Stimulated activated CD8-positive, alpha-beta memory T cell treated with anti-CD3 and anti-CD28 coated beads, Interleukin-15, amount 100 ng/mL, for 48 hours (primary cell): ENCODE data around the gene MYPN.
A peak's percentile ranks its signal among the peaks of the same experiment; 100 is the strongest.
"Not testable (repeated sequence)": the region's sequence is repeated elsewhere in the genome, so short reads cannot be mapped to it uniquely, and the experiment has no call there.

Experiments used
- DNase-seq, 2 donors: peaks; one replicate each; pipeline ENCODE4 v3.0.0-alpha.2; 2020; ENCODE audit warnings: low read depth in 2 of 2

The MYPN gene

DNA sequence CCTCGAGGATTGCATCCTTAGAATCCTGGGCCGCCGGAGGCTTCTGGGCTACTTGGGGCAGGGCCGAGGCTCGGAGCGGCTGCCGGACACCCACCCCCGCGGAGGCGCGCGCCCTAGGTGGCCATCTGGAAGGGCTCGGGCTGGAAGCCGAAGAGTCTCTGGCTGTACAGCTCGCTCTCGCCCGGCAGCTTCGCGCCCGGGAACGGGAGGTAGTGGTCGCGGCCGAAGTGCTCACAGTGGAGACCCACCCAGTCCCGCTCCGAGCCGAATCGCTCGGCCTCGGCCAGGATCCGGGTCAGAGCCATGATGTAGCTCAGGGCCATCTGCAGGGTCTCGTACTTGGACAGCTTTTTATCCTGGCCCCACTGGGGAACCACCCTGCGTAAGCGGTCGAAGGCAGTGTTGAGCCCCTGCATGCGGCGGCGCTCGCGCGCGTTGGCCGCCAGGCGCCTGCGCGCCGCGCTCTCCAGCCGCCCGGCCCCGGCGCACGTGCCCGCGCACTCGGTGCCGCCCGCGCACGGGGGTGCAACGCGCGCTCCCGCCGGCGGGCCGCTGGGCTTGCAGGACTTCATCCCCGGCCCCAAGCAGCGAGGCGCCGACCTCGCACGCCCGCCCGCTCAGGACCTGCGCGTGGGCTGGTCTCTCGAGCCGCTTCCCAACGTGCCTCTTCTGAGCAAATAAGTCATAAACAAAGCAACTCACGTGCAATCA lies 122.0 kb downstream of the MYPN start:
- peak; percentile 25 to 39 for DNase-seq

DNA sequence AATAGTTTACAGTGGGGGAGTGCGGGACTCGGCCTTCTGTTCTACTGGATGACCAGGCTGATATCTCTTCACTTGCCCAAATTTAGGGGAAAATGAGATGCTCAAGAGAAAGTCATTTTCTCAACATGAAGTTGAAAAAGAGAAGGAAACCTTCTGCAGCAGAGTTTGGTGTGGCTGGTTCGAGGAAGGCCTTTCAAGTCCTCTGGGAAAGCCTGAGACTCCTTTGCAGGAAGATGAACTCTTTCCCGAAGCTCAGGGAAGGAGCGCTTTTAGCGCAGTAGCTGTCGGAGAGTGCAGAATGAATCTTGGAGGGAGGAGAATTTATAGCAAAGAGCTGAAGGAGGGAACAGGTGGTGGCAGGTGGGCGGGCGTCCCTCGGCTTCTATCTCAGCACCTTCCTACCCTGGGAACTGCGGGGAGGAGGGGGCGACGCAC lies 122.5 kb downstream of the MYPN start, which contains the start of gene ATOH7:
TSS of gene ATOH7 (minus strand) at position 297 of the 435 bp plus-strand sequence. CDS start 436 bp downstream, outside the sequence.
- no peak for DNase-seq

DNA sequence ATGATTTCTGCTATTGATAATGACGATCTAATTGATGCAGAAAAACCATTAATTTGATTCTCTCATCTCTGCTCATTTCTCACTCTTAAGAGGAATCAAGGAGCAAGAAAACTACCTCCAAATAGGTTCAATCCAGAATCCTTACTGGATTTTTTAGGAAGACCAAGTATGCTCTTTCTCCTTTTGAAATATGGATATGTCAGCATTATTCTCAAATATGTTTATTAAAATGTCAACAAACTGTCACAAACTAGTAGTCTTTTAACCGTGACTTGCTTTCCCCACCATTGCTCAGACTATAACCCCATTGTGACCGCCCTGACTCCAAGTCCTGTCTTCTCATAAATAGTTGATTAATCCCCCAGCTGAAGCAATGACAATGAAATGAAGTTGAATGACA lies 123.8 kb downstream of the MYPN start:
- DNase-seq, result no peak

DNA sequence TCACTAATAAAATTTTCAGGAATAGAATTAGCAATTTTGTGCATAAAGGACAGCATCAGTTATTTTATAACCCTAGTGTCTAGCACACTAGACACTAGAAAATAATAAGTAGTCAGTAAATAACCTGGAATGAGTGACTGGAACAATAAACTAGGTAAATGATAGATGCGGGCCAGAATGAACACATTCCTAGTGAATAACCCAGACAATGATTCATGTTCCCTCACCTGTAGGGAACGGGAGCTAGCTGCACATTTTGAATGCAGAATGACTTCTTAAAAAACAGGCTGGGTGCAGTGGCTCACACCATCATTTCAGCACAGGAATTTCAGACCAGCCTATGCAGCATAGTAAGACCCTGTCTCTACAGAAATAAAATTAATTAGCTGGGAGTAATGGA lies 125.8 kb downstream of the MYPN start:
- DNase-seq, result no peak

DNA sequence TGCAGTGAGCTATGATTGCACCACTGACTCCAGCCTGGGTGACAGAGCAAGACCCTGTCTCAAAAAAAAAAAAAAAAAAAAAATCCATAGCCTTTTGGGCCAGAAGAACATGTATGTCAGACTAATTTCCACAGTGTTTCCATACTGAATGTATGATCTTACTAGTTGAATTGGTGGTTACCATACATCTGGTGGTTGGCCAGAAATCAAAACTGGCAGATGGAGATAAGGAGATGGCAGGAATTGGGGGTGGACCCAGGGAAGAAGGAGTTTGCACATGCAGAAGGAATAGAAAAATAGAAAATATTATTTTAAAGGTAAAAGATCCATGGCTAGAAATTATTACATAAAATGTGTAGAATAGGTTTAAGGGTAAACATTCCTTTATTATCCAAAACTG lies 126.3 kb downstream of the MYPN start:
- DNase-seq, result no peak

DNA sequence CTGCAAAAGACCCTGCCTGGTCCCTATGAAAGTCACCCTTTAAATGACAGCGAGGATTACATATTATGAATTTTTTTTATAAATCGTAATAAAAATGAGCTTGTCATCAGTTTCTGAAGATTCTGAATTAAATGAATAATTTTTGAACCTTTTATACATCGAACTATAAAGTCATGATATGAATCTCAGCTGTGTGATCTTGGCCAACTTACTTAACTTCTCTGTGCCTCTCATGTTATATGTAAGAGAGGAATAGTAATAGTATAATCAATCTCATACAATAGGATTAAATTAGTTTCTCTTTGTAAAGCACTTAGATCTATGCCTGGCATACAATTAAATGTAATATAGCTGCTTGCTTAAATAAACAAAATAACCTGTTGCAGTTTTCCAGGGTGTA lies 127.9 kb downstream of the MYPN start:
- no peak for DNase-seq

DNA sequence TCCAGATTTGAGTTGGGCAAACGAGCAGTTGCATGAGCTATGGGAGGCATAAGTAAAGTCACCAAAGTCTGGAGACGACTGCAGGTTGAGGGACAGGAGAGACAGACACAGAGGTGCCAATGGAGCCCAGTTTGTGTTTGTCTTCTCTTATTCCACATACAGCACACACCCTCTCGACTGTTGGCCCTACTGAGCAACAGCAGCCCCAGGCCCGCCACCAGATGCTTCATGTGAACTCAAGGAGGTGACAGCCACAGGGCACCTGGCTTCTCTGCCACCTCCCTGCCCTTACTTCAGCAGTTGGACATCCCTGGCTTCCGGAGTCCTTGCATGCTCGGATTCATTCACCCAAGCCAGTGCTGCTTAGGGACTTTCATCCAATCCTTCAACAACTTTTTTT lies 129.1 kb downstream of the MYPN start:
- DNase-seq, result no peak

DNA sequence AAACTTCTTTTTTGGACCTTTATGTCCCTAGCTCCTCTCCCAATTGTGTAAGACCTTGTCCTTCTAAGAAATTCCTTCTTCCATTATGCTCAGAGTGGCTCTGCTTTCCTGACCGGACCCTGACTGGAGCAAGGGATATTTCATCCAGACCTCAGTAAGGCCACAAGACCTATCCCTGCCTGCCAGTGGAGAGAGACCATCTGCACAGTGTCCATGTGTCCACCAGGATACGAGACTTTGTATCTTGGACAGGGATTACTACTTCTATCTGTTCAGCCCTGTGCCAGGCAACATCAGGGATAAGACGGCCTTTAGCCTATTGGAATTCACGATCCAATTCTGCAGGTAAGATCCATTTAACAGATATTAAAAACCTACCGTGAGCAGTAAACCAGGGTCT lies 129.8 kb downstream of the MYPN start:
- no peak for DNase-seq

DNA sequence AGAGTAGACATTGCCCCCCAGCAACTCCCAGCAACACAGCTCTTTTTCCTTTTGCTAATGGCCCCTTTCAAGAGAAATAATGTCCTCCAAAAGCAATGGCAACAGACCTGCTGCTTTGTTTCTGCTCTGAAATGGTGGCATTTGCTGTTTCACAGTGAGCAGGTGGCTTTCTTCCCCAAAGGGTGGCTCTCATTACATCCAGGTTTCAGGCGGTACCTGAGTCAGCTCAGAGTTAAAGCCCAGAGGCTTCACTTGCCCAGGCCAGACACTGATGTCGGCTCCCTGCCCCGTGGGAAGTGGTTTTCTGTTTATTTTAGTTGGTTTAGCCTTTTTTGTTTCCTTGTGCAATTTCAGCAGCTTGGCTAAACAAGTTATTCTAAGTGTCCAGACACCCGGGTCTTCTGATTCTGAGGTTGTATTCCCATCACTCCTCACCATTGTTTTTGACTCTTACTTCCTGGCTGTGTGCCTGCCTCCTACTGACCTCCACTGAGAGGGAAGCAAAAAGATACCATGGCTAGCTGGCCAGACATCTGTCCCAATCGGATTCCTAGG lies 130.4 kb downstream of the MYPN start:
- no peak for DNase-seq

DNA sequence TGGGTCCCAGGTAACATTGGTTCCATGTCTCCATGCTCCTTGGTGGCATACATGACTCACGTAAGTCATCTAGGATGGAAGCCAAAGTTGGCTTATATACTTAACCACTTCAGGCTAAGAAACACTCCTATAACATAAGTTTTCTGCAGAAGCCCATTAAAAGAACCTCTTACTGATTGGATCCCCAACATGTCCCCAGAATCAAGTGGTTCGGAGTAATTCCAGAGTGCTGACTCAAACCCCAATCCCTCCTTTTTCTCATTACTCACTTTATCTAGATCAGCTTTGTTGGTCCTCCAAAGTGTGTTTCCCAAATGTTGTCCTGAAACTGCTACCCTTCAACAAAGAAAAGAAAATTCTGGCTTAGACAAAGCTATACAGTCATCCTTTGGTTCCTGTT lies 132.8 kb downstream of the MYPN start:
- DNase-seq, result no peak

DNA sequence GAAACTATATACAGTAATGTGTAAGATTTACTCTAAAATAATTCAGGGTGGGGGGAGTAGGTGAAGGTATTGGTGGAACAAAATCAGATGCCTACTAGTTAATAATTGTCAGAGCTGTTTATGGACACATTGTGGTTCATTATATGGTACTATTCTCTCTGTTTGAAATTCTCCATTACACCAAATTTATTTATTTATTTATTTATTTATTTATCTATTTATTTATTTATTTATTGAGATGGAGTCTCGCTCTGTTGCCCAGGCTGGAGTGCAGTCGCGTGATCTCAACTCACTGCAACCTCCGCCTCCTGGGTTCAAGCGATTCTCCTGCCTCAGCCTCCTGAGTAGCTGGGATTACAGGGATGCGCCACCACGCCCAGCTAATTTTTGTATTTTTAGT lies 137.1 kb downstream of the MYPN start:
- not testable (repeated sequence) for DNase-seq

DNA sequence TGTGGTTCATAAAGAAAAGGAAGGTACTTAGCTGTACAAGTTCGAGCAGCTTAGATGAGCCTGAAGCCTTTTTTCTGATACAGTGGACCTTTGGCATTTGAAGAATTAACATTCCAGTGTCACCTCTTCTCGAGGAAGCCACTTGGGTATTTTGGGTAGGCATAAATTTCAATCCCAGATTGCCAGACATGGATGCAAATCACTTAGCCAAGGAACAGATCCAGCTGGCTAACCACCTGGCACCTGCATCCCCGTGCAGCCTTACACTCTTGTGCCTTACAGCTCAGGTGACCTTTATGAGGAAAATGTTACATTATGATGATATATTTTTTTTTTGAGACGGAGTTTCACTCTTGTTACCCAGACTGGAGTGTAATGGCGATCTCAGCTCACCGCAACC lies 138.6 kb downstream of the MYPN start:
- DNase-seq, result no peak

DNA sequence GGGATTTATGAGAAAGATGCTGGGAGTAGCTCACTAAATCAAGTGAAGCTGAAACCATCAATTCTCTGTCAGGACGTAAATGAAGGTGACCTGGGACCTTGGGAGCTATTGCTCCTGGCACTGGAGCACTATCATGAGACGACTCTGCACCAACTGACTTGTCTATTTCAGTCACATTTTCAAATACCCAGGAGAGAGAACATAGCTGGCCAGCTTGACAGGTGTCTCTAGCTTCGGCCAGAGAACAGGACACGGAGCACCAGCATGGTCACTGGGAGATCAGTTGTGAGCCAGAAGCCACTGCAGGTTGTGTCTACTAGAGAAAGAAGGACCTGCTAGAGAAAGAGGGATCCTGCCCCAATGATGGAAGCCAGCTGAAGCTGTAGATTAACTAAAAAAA lies 140.0 kb downstream of the MYPN start:
- DNase-seq, result no peak

DNA sequence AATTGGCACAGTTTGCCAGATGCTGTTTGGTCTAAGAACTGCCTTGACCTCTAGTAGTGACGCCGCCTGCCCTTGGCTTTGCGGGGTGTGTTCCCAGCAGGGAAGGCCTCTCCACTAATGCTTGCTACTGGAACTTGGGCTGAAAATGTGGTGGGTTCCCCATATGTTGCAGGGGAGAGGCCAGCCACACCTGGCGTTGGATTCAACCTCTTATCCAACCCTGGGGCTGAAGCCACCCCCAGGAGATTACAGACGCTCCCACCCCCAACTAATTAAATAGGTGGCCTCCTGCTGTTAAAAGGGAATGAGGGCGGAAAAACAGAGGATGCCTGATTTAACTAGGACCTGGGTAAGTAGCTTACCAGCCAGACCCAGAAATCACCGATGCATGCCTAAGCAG lies 141.9 kb downstream of the MYPN start:
- DNase-seq, result no peak

DNA sequence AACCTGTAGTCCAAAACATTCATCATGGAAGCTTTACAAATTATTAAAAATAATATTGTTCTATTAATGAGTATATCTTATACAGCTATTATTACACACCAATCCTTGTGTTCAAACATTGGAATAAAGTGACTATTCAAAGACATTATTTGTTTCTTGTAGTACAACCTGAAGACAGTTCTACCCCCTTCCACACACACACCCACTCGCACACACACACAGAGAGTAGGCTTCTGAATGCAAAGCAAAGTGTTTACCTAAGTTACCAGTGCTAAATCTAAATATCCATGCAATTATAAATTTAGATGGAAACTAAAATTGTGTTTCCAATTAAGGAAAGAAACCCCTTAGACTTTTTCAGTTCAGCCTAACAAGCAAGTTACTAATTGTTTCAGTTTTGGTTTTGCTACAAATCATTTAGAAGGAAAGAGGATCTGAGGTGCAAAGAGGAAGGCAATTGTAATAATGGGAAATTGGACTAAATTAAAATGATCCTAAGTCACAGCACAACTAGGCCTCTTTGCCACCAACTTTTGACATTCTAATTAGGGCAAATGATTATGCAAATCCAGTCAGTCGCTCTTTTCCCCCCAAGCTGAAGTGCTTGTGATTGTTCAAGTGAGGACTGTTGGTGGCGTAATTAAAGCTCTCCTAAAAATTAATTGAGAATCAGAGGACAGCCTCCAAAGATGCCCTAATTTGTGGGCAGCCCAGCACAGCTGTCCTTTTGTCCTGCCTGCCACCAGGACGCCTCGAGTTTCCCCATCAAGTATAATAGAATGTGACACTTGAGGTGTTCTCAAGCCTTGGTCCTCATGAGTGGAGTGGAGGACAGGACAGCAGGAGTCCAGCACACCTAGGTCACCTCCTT lies 142.6 kb downstream of the MYPN start:
- no peak for DNase-seq

DNA sequence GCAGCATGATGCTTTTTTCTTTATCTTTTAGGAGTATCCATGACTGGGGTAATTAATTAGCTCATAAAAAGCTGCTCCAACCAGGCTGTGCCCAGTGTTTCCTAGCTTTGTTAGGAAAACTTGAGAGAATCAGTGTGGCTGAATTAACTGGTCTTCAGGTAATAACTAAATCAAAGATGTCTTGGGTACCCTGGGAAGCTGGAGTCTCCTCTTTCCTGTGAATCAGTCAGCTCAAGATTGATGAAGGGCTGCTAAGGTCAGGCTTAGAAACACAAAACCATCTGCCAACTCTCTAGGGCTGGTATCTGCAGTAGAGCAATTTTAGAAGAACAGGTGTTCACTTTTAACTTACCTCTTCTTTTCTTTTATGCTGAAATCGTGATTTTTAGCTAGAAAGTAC lies 144.1 kb downstream of the MYPN start:
- no peak for DNase-seq

DNA sequence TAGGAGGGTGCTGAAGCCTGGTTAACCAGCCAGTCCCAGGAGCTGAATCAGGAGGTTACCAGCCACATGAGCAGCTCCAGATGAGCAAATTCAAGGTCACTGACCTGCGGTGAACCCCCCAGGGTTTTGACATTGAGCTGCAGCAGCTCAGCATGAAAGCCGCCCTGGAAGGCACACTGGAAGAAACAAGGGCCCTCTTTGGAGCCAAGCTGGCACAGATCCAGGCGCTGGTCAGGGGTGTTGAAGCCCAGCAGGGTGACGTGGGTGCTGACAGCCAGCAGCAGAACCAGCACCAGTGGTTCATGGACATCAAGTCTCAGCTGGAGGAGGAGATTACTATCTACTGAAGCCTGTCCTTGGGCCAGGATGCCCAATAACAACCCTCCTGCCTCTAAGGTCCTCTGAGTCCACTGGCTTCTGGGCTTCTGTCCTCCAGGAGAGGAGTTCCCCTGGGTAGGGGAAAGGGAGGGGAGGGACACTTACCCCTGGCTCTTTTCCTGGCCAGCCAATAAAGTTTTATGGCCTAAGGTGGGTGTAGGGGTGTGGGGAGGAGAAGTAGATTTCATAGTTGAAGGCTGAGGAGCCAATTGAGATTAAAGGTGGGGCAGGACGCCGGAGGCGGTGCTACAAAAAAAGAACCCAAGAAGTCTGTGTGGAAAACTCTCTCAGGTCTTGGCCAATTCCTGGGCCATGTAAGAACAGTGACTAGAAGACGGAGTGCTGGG lies 152.0 kb downstream of the MYPN start:
- DNase-seq, result no peak
